GDM1 (cell line): ENCODE measurements around the gene GGACT.
"Not testable (repeated sequence)": the region's sequence is repeated elsewhere in the genome, so short reads cannot be mapped to it uniquely, and the experiment has no call there.

Experiments
- DNase-seq: peaks from one replicate; lab custom pipeline; 2025; lab: John Stamatoyannopoulos, UW

Gene GGACT

DNA sequence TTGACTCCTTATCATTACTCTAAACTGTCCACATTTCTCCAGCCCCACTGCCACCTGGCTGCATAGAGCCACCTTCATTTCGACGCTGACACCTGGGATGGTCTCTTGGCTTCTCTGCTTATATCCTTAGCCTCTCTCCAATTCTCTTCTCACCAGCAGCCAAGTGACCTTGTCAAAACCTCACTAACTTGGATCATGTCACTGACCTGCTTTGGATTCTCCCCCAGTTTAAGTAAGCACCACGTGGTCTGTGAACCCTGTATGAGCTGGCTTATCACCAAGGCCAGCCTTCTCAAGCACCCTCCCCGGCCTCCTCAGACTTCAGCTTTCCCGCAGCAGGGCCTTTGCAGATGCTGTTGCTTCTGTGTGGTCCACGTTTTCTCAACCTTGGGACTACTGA is 12.3 kb upstream of the GGACT start:
- no peak for DNase-seq

DNA sequence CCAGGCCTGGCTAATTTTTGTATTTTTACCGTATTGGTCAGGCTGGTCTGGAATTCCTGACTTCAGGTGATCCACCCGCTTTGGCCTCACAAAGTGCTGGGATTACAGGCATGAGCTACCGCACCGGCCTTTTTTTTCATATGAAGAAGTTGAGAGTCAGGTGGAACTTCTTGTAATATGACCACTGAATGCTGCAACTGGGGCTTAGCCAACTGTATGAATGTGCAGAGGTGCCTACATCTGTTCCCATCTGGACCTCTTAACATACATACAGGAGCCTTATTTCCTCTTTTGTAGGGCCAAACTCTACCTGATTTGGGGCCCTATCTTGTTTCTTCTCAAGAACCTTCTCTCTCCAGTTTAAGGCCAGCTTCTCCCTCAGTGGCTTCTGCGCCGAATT is 11.9 kb upstream of the GGACT start:
- no peak for DNase-seq

DNA sequence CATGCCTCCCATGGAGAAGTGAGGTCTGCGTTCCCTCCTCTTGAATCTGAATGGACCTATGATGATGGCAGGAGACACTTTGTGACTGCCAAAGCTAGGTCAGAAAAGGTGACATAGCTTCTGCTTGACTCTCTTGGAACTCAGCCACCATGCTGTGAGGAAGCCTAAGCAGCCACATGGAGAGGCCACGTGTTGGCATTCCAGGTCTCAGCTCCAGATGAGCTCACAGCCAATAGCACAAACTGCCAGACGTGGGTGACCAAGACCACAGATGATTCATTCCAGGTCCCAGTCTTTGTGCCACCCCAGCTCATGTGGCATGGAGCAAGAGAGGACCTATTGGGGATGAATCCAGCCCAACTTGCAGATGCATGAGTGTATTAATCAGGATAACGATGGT is 8.7 kb upstream of the GGACT start:
- no peak for DNase-seq

DNA sequence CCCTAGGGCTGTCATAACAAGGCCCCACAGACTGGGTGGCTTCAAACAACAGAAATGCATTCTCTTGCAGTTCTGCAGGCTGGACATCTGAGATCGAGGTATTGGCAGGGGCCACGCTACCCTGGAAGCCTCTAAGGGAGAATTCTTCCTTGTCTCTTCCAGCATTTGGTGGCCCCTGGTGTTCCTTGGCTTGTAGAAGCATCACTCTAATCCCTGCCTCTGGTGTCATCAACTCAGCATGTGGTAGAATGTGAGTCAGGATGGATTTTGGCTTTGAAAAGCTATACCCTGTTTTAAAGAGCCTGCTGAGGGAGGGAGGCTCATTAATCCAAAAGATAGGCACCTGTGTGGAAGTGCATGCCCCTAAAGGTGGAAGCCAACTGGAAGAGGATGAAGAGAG is 7.9 kb upstream of the GGACT start:
- no peak for DNase-seq

DNA sequence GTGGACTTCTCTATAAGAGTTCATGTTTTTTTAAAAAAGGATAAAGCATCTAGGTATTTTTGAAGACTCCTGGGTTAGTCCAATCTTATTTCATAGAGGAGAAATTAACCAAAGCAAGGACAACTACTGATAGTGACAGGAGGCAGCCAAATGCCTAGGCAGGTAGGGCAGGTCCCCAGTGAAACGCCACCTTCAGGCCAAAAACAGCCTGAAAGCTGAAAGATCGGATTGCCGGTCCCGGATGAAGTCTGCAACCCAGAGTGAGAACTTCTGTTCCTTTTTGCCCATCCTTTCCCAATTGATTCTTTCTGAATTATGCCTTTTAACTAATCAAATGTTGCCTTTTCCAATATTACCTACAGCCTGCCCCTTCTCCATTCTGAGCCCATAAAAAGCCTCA is 6.1 kb upstream of the GGACT start:
- no peak for DNase-seq

DNA sequence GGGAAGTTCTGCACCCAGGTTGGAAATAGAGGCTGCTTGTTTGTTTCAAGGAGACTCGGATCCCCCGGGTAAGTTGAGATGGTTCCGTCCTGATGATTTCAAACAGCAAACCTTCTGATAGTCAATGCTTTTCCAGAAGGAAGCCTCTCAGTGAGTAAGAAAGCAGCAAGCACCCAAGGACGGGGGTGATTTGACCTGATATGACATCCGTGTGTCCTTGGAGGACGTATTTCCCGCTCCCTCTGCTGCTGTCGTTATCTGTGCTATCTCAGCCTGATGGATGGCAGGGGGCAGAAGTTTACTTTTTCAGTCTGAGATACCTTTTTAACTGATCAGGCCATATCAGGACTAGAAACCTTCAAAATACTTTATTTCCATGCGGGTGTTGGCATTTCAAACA is 5.7 kb upstream of the GGACT start:
- DNase-seq: no peak

DNA sequence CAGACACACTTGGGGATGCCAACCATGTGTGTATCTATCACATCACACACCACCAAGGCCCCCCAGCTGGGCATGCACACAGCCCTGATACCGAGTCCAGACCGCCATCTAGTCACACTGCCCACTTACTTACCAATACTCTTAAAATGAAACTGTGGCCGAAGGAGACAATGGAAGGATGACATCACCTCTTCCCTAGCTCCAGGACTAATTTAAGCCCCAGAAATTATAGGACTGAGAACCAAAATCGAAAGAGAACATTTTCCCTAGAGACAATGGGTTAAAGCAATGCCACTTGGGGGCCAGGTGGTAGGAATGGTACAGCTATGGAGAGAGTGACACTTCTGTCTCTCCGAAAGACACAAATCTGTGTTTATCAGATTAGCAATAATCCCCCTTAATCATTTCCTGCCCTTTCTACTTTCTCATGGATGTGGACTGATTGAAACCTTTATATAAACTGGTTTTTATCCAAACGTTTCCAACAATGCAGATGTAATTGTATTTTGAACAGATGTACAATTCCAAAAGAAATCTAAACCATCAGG is 663 bp upstream of the GGACT start:
- DNase-seq: no peak

DNA sequence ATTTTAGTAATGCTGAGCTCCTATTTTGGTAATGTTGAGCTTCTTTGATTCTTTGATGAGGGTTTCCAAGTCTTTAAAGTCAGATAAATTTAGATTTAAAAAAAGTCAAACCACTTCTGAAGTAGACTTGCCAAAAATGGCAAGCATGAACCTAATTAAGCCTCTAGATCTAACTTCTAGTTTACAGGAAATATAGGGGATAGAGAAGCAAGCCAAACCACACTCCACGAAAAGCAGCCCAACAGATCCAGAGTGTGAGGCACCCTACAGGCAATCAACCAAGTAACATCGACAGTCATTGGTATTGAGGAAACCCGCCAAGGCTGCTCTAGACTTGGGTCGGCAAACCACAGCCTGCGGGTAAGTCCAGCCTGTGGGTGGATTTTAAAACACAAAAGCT is 3.7 kb downstream of the GGACT start:
- DNase-seq: no peak

DNA sequence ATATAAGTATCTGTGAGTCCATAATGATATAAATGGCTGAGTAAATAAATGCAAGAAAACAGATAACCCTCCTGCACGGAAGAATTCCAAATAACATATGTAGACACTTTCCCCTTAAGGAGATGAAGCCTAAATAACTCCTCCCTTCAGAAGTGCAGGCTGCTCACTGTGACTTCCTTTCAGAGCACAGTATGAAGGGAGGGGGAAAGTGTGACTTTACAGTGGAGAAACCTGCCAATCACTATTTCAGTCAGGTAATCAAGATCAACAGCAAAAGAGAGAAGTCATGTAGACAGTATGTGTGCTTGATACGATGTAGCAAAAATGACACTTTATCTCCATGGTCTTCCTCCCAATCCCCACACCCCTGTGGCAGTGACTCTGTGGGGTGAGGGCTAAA is 7.1 kb downstream of the GGACT start:
- no peak for DNase-seq

DNA sequence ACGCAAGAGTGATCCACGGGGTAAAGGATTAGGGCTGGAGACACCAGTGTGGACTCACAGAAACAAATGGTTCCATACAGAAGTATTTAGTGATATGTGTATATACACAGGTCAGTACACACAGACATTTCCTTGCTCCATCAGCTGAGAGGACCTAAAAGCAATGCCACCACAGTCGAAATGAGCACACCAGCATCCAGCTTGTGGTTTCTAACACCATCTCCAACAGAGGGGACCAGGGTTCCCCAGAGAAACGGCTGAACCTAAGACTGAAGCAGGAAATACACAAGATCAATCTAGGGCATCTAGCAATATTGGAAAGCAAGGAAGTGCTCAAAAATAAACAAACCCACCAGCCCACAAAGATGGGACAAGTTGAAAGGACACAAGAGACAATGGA is 7.6 kb downstream of the GGACT start:
- no peak for DNase-seq

DNA sequence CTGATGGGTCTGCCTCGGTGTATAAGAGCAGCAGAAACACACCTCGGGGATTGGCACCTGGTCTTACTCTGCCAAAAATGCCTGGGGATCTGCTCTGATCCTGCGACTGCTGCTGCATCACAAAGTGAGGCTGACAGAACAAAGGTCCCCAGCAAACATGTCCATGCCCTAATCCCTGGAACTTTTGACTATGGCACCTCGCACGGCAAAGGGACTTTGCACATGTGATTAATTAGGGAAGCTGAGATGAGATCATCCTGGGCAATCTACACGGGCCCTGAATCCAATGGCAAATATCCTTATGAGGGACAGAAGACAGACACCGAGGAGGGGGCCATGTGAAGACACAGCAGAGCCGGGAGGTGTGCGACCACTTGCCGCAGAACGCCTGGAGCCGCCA is 8.5 kb downstream of the GGACT start:
- no peak for DNase-seq

DNA sequence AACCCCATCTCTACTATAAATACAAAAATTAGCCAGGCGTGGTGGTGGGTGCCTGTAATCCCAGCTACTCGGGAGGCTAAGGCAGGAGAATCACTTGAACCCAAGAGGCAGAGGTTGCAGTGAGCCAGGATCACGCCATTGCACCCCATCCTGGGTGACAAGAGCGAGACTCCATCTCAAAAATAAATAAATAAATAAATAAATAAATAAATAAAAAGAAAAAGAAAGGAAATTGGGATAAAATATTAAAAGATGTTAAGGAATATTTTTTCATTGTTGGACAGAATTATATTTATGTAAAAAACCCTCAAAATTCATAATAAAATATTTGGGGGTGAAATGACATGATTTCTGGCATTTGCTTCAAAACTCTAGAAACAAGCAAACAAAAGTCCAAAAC is 11.3 kb downstream of the GGACT start:
- DNase-seq: not testable (repeated sequence)

DNA sequence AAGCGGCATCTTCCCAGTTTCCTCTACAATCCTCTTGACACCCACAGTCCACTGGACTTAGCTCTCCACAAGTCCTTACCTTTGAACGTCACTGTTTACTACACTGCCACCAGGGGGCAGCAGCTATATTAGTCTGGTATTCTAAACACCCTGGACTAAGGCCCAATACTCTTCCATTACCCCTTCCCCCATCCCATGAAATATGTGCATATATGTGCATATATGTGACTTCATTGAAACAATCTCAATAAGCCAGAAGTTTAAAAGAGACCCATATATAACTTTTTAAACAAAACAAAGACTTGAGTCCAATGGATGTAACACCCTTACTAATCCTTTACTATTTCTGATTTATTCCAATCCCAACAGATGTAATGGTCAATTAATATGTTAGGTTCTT is 15.5 kb downstream of the GGACT start:
- peak; percentile 61 for DNase-seq

DNA sequence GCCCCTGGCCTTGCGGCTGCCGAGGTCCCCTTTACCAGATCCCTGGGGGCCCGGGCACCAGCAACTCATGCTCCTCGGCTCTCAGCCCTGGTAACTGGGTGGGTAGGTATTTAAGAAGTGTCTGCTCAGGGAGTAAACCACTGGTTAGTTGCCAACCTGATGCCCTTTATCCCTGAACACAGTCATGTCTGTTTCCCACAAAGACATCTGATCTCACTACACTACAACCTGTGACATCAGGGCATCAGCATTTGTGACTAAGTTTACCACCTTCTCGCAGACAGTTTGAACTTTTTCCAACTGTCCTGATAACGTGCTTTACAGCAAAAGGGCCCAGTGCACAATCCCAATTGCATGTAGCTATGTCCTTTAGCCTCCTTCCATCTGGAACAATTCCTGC is 22.0 kb downstream of the GGACT start:
- DNase-seq: no peak

DNA sequence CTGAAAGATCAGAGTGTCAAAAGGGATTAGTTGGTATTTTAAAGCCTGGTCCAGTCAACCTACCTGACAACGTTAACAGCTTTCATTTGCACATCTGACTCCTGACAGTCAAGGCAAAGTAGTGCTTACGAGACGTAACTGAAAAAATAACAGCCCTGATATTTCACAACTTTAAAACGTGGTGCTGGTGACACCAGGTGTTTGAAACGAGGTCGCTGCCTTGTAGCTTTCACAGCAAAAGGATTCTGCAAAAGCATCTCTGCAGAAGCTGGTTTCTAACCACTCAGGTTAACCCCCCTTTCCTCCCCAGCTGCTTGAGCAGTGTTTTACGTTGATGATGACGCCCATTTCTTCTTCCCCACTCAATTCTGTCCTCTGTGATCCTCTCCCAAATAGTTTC is 23.3 kb downstream of the GGACT start:
- no peak for DNase-seq

DNA sequence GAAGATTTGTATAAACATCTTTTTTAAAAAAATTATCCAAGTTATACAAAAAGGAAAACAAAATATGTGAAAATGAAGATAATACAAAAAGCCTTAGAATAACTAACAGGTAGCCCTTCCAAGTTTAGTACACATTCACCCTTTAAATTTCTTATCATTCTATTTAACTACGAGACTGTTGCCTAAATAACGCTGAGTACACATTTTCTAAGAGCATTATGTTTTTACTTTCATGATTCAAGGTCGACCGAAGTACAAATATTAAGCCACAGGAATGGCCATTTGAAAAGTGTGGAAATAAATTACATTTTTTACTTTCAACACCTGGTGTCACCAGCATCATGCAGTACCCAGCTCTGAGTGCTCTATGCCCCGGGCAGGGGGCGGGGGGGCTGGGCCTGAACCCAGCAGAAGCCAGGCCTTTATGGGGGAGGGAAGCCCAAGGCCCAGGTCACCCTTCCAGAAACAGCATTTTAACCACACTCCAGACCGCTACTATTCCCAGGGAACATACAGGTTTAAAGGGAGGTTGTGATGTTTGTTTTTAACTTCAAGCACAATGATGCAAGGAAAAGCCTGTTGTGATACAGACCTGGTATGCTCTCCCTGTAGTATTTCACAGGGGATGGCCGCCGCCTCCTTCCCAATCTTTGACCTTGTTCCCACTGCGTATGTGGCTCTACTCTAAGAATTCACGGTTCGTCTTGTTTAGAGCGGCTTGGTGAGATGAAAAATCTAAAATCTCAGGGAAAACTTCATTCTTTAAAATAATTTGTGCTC is 24.0 kb downstream of the GGACT start:
- DNase-seq: no peak

DNA sequence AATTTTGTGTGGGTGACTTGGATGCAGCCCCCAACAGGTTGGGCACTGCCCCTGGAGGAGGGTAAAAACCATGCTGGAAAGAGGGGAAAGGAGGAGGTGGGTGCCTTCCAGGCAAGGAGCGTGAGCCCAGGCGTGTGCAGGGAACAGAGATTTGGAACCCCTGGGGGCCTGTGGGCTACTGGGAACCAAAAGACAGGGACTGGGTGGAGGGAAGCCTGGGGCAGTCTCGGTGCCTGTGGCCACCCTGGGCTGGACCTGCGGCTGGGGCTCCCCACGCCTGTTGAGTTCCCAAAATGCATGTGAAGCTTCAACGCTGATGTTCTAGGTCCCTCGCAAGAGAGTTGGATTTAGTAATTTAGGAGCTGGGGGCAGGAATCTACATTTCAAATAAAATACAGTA is 24.8 kb downstream of the GGACT start:
- no peak for DNase-seq

DNA sequence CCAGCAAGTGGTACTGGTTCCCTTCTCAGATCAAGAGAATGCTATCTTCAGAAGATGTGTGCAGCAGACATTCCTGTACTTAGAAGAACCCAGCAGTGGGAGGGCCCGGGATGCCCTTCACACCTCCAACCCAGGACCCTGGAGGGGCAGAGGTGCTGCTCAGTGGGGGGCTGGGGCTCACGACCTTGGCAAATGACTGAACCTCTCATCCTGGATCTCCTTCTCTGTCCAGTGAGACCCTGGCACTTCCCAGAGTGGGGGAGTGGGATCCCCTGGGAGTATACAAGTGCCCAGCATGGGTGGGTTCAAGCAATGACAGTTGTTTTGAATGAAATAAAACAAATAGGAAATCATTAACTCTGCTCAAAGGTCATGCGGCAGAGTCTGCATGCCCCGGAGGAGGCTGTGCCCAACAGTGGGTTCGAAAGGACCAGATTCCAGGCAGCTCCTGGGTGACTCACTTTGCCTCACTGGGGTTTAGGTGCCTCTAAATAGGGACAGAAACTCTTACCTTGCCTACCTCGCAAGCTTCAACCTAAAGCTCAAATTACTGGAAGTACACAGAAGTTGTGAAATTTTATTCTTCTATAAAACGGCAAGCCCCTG is 26.9 kb downstream of the GGACT start:
- DNase-seq: no peak

DNA sequence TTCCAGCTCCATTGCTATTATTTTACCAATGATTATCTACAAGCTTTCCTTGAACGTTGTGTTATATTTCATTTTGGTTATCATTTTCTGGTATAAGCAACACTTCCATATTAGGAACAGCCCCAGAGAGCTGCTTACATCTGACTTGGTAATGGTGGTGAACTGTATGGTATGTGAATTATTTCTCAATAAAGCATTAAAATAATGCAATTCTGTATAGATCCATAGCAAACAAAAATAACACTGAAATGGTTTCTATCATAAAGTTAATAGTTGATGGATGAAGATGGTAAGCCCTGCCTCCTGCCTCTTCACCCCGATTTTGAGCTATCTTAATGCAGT is 27.5 kb downstream of the GGACT start:
- DNase-seq: no peak

DNA sequence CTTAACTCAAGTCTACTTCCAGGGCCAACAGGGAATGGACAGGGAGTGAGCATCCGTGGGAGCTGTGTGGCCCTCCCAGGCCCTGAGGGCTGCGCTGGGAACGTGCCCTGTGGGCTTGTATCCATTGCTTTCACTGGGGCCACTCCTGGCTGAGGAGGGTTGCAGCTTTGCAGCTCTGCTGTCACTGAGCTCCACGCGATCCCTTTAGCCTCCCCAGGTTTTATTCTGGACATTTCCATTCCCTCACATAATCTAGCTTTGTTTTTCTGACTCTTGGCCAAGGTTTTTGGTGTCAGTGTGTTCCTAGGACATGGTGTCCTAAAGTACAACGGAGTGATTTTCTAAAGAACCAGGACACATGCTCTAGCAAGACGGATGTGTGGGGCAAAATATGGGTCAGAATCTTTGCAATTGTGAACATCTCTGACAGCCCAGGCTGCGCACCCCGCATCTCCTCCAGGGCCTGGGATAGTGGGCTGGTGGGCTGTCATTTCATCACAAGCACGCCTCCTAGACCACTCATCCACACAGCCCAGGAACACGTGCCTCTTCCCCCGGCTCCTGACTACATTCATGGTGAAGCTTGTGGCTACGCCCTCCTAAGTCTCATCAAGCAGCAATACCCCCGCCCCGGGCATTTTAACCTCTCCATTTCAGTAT is 28.0 kb downstream of the GGACT start:
- no peak for DNase-seq

DNA sequence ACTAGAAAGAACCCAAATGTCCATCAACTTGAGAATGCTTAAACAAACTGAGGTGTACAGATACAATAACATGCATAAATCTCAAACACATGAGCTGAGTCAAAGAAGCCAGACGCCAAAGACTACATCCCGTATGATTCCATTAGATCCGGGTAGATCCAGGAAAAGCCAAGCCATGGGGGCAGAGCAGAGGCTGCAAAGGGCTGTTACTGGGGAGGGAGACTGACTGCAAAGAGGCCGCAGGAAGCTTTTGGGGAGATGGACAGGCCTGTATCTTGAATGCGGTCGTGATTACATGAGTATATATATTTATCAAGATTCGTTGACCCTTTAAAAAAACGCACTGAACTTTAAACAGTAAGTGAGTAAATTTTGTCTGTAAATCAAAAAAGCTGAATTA is 28.7 kb downstream of the GGACT start:
- DNase-seq: no peak

DNA sequence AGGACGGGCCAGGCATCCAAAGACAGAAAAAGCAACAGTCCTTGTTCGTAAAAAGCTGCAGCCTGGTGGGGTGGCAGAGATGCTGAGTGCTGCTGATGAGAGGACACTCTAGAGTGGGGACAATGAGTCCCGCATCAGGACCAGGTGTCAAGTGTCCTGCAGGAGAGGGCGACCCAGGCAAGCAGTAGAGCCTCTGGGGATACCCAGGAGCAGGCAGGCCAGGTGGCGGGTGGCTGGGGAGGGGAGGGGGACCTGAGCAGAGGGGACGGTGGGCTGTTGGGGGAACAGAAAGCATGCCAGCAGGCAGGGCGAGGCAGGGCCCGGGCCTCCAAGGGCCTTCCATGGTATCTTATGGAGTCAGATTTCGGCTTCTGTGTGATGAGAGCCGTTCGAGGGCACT is 35.8 kb downstream of the GGACT start:
- no peak for DNase-seq

DNA sequence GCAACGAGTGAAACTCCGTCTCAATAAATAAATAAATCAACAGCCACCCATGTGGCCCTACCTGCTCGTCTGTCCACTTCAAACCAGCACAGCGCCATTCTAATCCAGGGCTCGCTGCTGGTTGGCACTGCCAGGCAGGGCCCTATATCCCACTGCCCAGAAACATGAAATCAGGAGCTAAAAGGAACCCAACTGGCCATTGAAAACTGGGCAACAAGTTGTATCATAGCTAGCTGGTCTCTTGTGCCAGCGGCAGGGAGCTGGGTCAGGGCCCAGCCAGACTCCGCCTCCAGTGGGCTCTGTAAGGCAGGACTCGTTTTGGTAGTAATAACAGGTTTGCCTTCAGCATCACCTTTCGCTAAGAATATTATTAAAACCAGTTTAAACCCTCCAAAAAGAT is 39.3 kb downstream of the GGACT start:
- DNase-seq: no peak
